ENCODE measurements around the gene SLC25A23. TPM values are rescaled to one million over a fixed set of nuclear protein-coding genes. Genes with fewer than 3 reads are reported as not detected.

Gene SLC25A23
- total and polyA plus RNA-seq, 2 of the 8 experiments (the other 6 are each of a cell fraction or from before 2014, with no cell fraction given) = 18.0 to 48.1 TPM

DNA sequence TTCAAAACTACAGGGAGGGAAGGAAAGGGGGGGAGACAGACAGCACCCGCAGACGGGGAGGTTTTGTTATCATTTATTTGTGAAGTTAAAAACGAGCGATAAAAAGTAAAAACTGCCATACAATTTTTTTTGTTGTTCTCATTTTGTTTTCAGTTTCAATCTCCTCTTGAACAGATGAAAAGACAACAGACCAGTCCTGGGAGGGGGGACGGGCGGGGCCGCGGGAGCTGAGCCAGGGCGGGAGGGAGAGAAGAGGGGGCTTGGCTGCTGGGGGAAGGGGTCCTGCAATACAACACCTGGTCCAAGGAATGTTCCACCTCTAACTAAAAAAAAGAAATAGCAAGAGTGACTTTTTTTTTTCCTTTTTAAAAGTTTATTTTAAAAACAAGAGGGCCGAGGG is 46.3 kb downstream of the SLC25A23 start:
- H3K4me3 ChIP-seq (ENCODE audit: extremely low read depth in 1 of 4, insufficient read depth in 2 of 4, low read depth in 3 of 4, low read length in 4 of 4) = no peak overlapping the region
- no peak overlapping the region for H3K56ac ChIP-seq (replicated peaks; ENCODE audit: insufficient read length, low read depth, low read length)
- H3K27me3 ChIP-seq (replicated peaks in 1 of 4; ENCODE audit: control insufficient read depth in 3 of 4, extremely low read depth in 1 of 4, insufficient read depth in 3 of 4, low read length in 3 of 4) = no peaks in the 10 kb centered on the region
- H3K79me1 ChIP-seq (ENCODE audit: low read depth, low read length) = peaks cover 6% of the 10 kb centered on the region
- DNase-seq (ENCODE audit: low read depth in 1 of 2, low spot score in 2 of 2) (no peak), FAIRE-seq (no peak)
- peaks cover 10 to 26% of the 10 kb centered on the region in 2 experiments for H4K20me1 ChIP-seq (replicated peaks in 1 of 2; ENCODE audit: control insufficient read depth in 1 of 2, insufficient read depth in 2 of 2, low read length in 2 of 2)
- no peak overlapping the region for H2BK15ac ChIP-seq (ENCODE audit: low read length)
- no peak overlapping the region for H2AK5ac ChIP-seq (ENCODE audit: low read depth, low read length)
- no peak overlapping the region for H3K14ac ChIP-seq (ENCODE audit: insufficient read length)
- TF ChIP-seq POLR2A (IDR thresholded peaks at IDR 0.05; ENCODE audit: control extremely low read depth in 1 of 2, low read depth in 2 of 2, low read length in 2 of 2) (no peak), CREB1 (IDR thresholded peaks at IDR 0.05) (no peak), ASH2L (IDR thresholded peaks at IDR 0.05; ENCODE audit: low read length) (no peak), PHF8 (conservative IDR thresholded peaks at IDR 0.05; ENCODE audit: low read depth, low read length) (no peak), SAP30 (IDR thresholded peaks at IDR 0.05; ENCODE audit: insufficient read depth, insufficient replicate concordance, low read length) (no peak), RBBP5 (IDR thresholded peaks at IDR 0.05; ENCODE audit: borderline replicate concordance, low read depth, low read length) (no peak), POLR2AphosphoS5 (IDR thresholded peaks at IDR 0.05; ENCODE audit: low read depth, low read length) (no peak), EP300 (IDR thresholded peaks at IDR 0.05; ENCODE audit: borderline replicate concordance in 1 of 2, low read depth in 2 of 2, low read length in 2 of 2) (no peak), SP4 (IDR thresholded peaks at IDR 0.05; ENCODE audit: low read length) (no peak), CHD2 (IDR thresholded peaks at IDR 0.05; ENCODE audit: low read length) (no peak), CBX8 (IDR thresholded peaks at IDR 0.05; ENCODE audit: borderline replicate concordance, low read depth, low read length) (no peak)
- TF ChIP-seq, protein P1, sequence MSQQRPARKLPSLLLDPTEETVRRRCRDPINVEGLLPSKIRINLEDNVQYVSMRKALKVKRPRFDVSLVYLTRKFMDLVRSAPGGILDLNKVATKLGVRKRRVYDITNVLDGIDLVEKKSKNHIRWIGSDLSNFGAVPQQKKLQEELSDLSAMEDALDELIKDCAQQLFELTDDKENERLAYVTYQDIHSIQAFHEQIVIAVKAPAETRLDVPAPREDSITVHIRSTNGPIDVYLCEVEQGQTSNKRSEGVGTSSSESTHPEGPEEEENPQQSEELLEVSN (IDR thresholded peaks at IDR 0.05) = no peak
- no peaks in the 10 kb centered on the region for H3K23me2 ChIP-seq (ENCODE audit: low read depth, low read length)
- no peak overlapping the region for H3K4me2 ChIP-seq (ENCODE audit: insufficient read depth in 1 of 2, low read depth in 2 of 2, low read length in 2 of 2)
- H4K91ac ChIP-seq (replicated peaks; ENCODE audit: insufficient read length, low read length) = no peak overlapping the region
- 90% methylated on average over 5 of the region's 10 CpGs; no CpG with 5 or more reads in 1 of the 2 experiments for WGBS, 2 experiments (ENCODE audit: extremely low coverage in 1 of 2, insufficient coverage in 1 of 2, insufficient read length in 1 of 2, insufficient replicate concordance in 2 of 2, low coverage in 1 of 2, low lambda C conversion rate in 2 of 2, missing lambda C conversion rate in 1 of 2)
- no peak overlapping the region for H2BK12ac ChIP-seq (ENCODE audit: low read depth, low read length)
- no peak overlapping the region for H3K4ac ChIP-seq (replicated peaks; ENCODE audit: insufficient read length, low read depth, low read length)
- no peaks in the 10 kb centered on the region for H3K9me3 ChIP-seq (ENCODE audit: insufficient read depth in 2 of 2, low read depth in 1 of 2, low read length in 1 of 2)
- H2AFZ ChIP-seq (ENCODE audit: low read length) = no peak overlapping the region
- no peak overlapping the region for H2BK5ac ChIP-seq (ENCODE audit: low read depth, low read length)
- H3K79me2 ChIP-seq (ENCODE audit: control insufficient read depth in 1 of 2, insufficient read depth in 2 of 2, low read length in 2 of 2) = peaks cover 0 to 11% of the 10 kb centered on the region in 2 experiments; a peak in 1 of 4 replicates
- ChIA-PET CTCF (ENCODE audit: partially characterized antibody) (interaction anchor here (1.2 kb wide), 1 partner anchor 9 kb away, joined by 4 read pairs; no protein-coding TSS in a partner anchor), POLR2A (ENCODE audit: partially characterized antibody) (interaction anchor here (1.1 kb wide), 1 partner anchor 8 kb away, joined by 4 read pairs; no protein-coding TSS in a partner anchor)
- H3K18ac ChIP-seq (ENCODE audit: extremely low read depth, low read length) = no peak overlapping the region
- H2BK120ac ChIP-seq (replicated peaks; ENCODE audit: low read depth, low read length) = no peak overlapping the region
- no peak overlapping the region for H4K5ac ChIP-seq (ENCODE audit: insufficient read length, low read depth, low read length)
- peaks cover 21 to 50% (median 38%) of the 10 kb centered on the region in 4 experiments for H3K36me3 ChIP-seq (ENCODE audit: control insufficient read depth in 2 of 4, insufficient read depth in 4 of 4, low read length in 3 of 4)
- H3K9ac ChIP-seq (replicated peaks in 1 of 4; ENCODE audit: extremely low read depth in 1 of 4, low read depth in 3 of 4, low read length in 3 of 4) = no peak overlapping the region
- H3K23ac ChIP-seq (ENCODE audit: insufficient read length) = no peak overlapping the region
- H4K8ac ChIP-seq (ENCODE audit: extremely low read depth, insufficient read depth, low read length) = no peak overlapping the region
- no peak overlapping the region for H3K27ac ChIP-seq (ENCODE audit: low read depth, low read length)
- H3K4me1 ChIP-seq (replicated peaks in 1 of 4; ENCODE audit: control insufficient read depth in 3 of 4, insufficient read depth in 4 of 4, low read length in 3 of 4) = peaks cover 0 to 12% (median 6%) of the 10 kb centered on the region in 4 experiments; a peak in 6 of 7 replicates
- no peak overlapping the region for H2BK20ac ChIP-seq (ENCODE audit: low read length)
